Measurements from ENCODE around the gene ASTN2. TPM values are rescaled to one million over a fixed set of nuclear protein-coding genes. Genes with fewer than 3 reads are reported as not detected.
"Not testable (repeated sequence)": the region's sequence is repeated elsewhere in the genome, so short reads cannot be mapped to it uniquely, and the experiment has no call there.

The ASTN2 gene
- total and polyA plus RNA-seq, 2 donors (not counting 3 experiments of a cell fraction or from before 2014, with no cell fraction given): 1.0 to 1.9 TPM

DNA sequence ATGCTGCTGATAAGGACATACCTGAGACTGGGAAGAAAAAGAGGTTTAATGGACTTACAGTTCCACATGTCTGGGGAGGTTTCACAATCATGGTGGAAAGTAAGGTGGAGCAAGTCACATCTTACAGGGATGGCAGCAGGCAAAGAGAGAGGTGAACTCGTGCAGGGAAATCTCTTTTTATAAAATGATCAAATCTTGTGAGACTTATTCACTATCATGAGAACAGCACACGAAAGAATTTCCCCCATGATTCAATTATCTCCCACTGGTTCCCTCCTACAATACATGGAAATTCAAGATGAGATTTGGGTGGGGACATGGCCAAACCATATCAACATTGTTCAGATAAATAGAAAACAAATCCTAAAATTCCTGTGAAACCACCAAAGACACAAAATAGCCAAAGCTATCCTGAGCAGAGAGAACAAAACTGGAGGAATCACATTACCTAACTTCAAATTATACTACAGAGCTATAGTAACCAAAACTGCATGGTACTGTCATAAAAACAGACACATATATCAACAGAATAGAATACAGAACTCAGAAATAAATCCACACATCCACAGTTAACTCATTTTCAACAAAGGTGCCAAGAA lies 958.3 kb downstream of the ASTN2 start:
- H3K27ac ChIP-seq (ENCODE audit: insufficient read depth, low read depth, low read length): no peak overlapping the region
- no TSS peak for BruUV-seq (replicated peaks)
- dilution Hi-C loops (cut with MboI; ENCODE audit: extremely low pct_ligation_motif_present, low sequenced_read_pairs): no loop called here

GRCh38 chr9:116454539-116454938 lies 960.3 kb downstream of the ASTN2 start:
- BruUV-seq (replicated peaks); FAIRE-seq; CTCF ChIA-PET; H3K36me3 ChIP-seq (ENCODE audit: control insufficient read depth in 2 of 2, extremely low read depth in 1 of 2, insufficient read depth in 2 of 2, low read length in 2 of 2); H3K27ac ChIP-seq (ENCODE audit: insufficient read depth, low read depth, low read length); H3K4me1 ChIP-seq (ENCODE audit: control insufficient read depth, extremely low read depth, insufficient read depth, low read length); H3K9me3 ChIP-seq (replicated peaks; ENCODE audit: control insufficient read depth, insufficient read depth, low read length); H3K27me3 ChIP-seq (ENCODE audit: control insufficient read depth in 2 of 2, insufficient read depth in 2 of 2, low read length in 2 of 2); H3K79me2 ChIP-seq (ENCODE audit: control insufficient read depth, insufficient read depth, low read length); dilution Hi-C loops (cut with MboI; ENCODE audit: extremely low pct_ligation_motif_present, low sequenced_read_pairs); POLR2A ChIA-PET; H3K9me1 ChIP-seq (replicated peaks; ENCODE audit: control insufficient read depth, extremely low read depth, insufficient read depth, low read length); H3K4me3 ChIP-seq (replicated peaks in 1 of 3; ENCODE audit: insufficient read depth in 1 of 3, low read depth in 1 of 3, low read length in 3 of 3); H3K4me2 ChIP-seq (ENCODE audit: insufficient read depth, low read length); intact Hi-C loops (cut with micrococcal nuclease); H2AFZ ChIP-seq (ENCODE audit: low read depth, low read length); H3K9ac ChIP-seq (replicated peaks; ENCODE audit: extremely low read depth, insufficient read depth, low read length); H4K20me1 ChIP-seq (replicated peaks; ENCODE audit: control insufficient read depth, extremely low read depth, insufficient read depth, low read length); DNase-seq (ENCODE audit: low read depth, low spot score): not testable (repeated sequence)

More for the DNA sequence above, 958.3 kb downstream of the ASTN2 start:
- Histone ChIP-seq H3K9me3 (replicated peaks; ENCODE audit: control insufficient read depth, insufficient read depth, low read length) (no peaks in the 10 kb centered on the region), H3K79me2 (ENCODE audit: control insufficient read depth, insufficient read depth, low read length) (no peaks in the 10 kb centered on the region), H3K9me1 (replicated peaks; ENCODE audit: control insufficient read depth, extremely low read depth, insufficient read depth, low read length) (no peaks in the 10 kb centered on the region), H3K27me3 (ENCODE audit: control insufficient read depth in 2 of 2, insufficient read depth in 2 of 2, low read length in 2 of 2) (no peaks in the 10 kb centered on the region), H2AFZ (ENCODE audit: low read depth, low read length) (no peak overlapping the region), H3K4me1 (ENCODE audit: control insufficient read depth, extremely low read depth, insufficient read depth, low read length) (no peaks in the 10 kb centered on the region), H3K4me3 (replicated peaks in 1 of 3; ENCODE audit: insufficient read depth in 1 of 3, low read depth in 1 of 3, low read length in 3 of 3) (no peak overlapping the region), H3K9ac (replicated peaks; ENCODE audit: extremely low read depth, insufficient read depth, low read length) (no peak overlapping the region), H3K36me3 (ENCODE audit: control insufficient read depth in 2 of 2, extremely low read depth in 1 of 2, insufficient read depth in 2 of 2, low read length in 2 of 2) (no peaks in the 10 kb centered on the region), H4K20me1 (replicated peaks; ENCODE audit: control insufficient read depth, extremely low read depth, insufficient read depth, low read length) (no peaks in the 10 kb centered on the region), H3K4me2 (ENCODE audit: insufficient read depth, low read length) (no peak overlapping the region)
- DNase-seq (ENCODE audit: low read depth, low spot score): no peak
- CTCF ChIA-PET: no interaction called here
- intact Hi-C loops (cut with micrococcal nuclease): no loop called here
- TF ChIP-seq FOS (IDR thresholded peaks at IDR 0.05; ENCODE audit: borderline replicate concordance, insufficient read depth, low read length) (no peak), GATA2 (IDR thresholded peaks at IDR 0.05; ENCODE audit: insufficient read depth, insufficient read length, low read depth, low read length) (no peak), MYC (IDR thresholded peaks at IDR 0.05; ENCODE audit: low read depth, low read length) (no peak), POLR2A (IDR thresholded peaks at IDR 0.05; ENCODE audit: low read depth, low read length) (no peak), JUN (IDR thresholded peaks at IDR 0.05; ENCODE audit: borderline replicate concordance, insufficient read depth, insufficient read length, low read depth) (no peak), EZH2 (IDR thresholded peaks at IDR 0.05; ENCODE audit: borderline replicate concordance, low read depth, low read length, severe bottlenecking) (no peak), POLR2AphosphoS5 (IDR thresholded peaks at IDR 0.05; ENCODE audit: insufficient read depth, low read depth, low read length) (no peak)
- TF ChIP-seq, protein P1, sequence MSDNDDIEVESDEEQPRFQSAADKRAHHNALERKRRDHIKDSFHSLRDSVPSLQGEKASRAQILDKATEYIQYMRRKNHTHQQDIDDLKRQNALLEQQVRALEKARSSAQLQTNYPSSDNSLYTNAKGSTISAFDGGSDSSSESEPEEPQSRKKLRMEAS (IDR thresholded peaks at IDR 0.05; ENCODE audit: insufficient read depth, insufficient read length): no peak
- TF ChIP-seq, protein P2, sequence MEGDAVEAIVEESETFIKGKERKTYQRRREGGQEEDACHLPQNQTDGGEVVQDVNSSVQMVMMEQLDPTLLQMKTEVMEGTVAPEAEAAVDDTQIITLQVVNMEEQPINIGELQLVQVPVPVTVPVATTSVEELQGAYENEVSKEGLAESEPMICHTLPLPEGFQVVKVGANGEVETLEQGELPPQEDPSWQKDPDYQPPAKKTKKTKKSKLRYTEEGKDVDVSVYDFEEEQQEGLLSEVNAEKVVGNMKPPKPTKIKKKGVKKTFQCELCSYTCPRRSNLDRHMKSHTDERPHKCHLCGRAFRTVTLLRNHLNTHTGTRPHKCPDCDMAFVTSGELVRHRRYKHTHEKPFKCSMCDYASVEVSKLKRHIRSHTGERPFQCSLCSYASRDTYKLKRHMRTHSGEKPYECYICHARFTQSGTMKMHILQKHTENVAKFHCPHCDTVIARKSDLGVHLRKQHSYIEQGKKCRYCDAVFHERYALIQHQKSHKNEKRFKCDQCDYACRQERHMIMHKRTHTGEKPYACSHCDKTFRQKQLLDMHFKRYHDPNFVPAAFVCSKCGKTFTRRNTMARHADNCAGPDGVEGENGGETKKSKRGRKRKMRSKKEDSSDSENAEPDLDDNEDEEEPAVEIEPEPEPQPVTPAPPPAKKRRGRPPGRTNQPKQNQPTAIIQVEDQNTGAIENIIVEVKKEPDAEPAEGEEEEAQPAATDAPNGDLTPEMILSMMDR (IDR thresholded peaks at IDR 0.05; ENCODE audit: extremely low read depth in 1 of 2, insufficient read depth in 1 of 2, low read depth in 1 of 2, low read length in 2 of 2): no peak
- FAIRE-seq: no peak
- POLR2A ChIA-PET: no interaction called here

Data from endothelial cell of umbilical vein (primary cell).